Measurements from ENCODE around the gene FGF6.
"Not testable (repeated sequence)": the region's sequence is repeated elsewhere in the genome, so short reads cannot be mapped to it uniquely, and the experiment has no call there.

FGF6 gene

DNA sequence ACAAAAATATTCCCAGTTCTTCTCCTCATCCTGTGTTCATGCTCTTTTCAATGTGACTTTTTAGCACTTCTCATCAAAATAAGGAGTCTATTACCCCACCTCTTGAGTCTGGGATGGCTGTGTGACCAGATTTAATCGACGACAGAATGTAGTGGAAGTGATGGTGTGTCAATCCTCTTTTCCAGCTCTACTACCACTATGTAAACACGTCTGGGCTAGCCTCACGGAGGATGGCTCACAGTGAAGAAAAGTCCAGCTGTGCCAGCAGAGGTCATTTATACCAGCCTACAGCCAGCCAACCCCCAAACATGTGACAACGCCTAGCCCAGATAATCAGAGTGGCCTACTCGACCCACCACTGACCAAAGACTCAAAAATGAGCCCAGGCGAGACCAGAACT lies 37.3 kb upstream of the FGF6 start:
- no peak for DNase-seq (ENCODE audit: extremely low read depth, low read depth)
- TF ChIP-seq CTCF (IDR thresholded peaks at IDR 0.05; ENCODE audit: low read depth, low read length, missing control alignments) = no peak
- H3K4me3 ChIP-seq (replicated peaks; ENCODE audit: low read depth, low read length) = no peak overlapping the region

DNA sequence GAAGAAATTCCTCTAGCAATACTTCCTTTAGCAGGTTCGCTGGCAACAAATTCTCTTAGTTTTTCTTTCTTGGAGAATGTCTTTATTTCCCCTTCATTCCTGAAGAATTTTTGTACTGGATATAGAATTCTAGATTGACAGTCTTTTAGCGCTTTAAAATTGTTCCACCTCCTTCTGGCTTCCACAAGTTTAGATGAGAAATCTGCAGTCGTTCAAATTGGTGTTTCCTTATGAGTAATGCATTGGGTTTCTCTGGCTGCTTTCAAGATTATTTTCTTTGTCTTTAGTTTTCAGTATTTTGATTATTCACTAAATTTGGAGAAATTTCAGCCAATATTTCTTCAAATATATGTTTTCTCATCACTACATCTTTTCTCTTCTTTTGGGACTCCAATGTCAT lies 33.3 kb upstream of the FGF6 start:
- TF ChIP-seq CTCF (IDR thresholded peaks at IDR 0.05; ENCODE audit: low read depth, low read length, missing control alignments) = no peak
- DNase-seq (ENCODE audit: extremely low read depth, low read depth) = no peak
- H3K4me3 ChIP-seq (replicated peaks; ENCODE audit: low read depth, low read length) = no peak overlapping the region

DNA sequence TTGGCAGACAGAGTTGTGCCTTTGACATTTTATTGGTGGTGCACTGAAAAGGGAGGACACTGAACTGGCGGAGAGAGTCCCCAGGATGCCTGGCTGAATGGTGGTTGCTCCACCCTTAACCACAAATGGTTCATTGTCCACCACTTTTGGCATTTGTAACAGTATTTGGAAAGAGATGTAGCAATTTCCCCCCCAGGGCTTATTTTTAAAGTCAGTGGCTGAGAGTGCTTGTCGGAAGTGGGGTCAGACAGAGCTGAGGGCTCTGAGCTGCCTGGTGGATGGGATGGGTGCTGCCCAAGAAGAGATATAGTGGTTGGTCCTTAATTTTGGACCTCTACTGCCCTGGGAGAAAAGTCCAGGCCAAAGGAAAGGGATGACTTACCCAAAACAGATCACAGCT lies 31.5 kb upstream of the FGF6 start:
- no peak for DNase-seq (ENCODE audit: extremely low read depth, low read depth)
- TF ChIP-seq CTCF (IDR thresholded peaks at IDR 0.05; ENCODE audit: low read depth, low read length, missing control alignments) = no peak
- no peak overlapping the region for H3K4me3 ChIP-seq (replicated peaks; ENCODE audit: low read depth, low read length)

- H3K4me3 ChIP-seq (replicated peaks; ENCODE audit: low read depth, low read length) = no peak overlapping the region
- DNase-seq (ENCODE audit: extremely low read depth, low read depth) = no peak
- TF ChIP-seq CTCF (IDR thresholded peaks at IDR 0.05; ENCODE audit: low read depth, low read length, missing control alignments) = no peak
Observed at GRCh38 chr12:4472046-4472445, 26.4 kb upstream of the FGF6 start.

- DNase-seq (ENCODE audit: extremely low read depth, low read depth) = no peak
- no peak for TF ChIP-seq CTCF (IDR thresholded peaks at IDR 0.05; ENCODE audit: low read depth, low read length, missing control alignments)
Observed at GRCh38 chr12:4471256-4471655, 25.6 kb upstream of the FGF6 start.

DNA sequence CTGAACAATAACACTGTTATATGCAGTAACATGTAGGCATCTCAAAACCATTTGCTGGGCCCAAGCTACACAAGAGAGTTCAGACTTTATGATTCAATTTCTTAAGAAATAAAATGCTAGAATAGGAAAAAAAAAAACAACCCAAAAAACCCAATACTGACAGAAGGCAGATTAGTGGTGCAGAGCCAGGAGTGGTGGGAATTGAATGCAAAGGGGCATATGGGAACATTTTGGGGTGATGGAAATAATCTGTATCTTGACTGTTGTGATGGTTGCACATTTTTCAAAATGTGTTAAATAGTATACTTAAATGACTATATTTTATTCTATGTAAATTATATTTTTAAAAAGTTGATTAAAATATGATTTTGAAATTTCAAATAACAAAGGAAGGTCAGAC lies 23.4 kb upstream of the FGF6 start:
- H3K4me3 ChIP-seq (replicated peaks; ENCODE audit: low read depth, low read length) = no peak overlapping the region
- TF ChIP-seq CTCF (IDR thresholded peaks at IDR 0.05; ENCODE audit: low read depth, low read length, missing control alignments) = no peak
- DNase-seq (ENCODE audit: extremely low read depth, low read depth) = no peak

More at GRCh38 chr12:4471256-4471655, 25.6 kb upstream of the FGF6 start:
- H3K4me3 ChIP-seq (replicated peaks; ENCODE audit: low read depth, low read length) = no peak overlapping the region

- DNase-seq (ENCODE audit: extremely low read depth, low read depth) = no peak
- no peak for TF ChIP-seq CTCF (IDR thresholded peaks at IDR 0.05; ENCODE audit: low read depth, low read length, missing control alignments)
- no peak overlapping the region for H3K4me3 ChIP-seq (replicated peaks; ENCODE audit: low read depth, low read length)
Observed at GRCh38 chr12:4460761-4461160, 15.1 kb upstream of the FGF6 start.

DNA sequence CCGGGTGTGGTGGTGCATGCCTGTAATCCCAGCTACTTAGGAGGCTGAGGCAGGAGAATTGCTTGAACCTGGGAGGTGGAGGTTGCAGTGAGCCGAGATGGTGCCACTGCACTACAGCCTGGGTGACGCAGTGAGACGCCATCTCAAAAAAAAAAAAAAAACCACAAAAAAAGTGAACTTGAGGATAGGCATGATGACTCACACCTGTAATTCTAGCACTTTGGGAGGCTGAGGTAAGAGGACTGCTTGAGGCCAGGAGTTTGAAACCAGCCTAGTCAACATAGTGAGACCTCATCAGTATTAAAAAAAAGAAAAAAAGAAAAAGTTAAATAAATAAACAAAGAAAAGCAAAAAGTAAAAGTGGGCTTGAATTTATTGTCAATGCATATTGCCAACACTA lies 10.2 kb upstream of the FGF6 start:
- not testable (repeated sequence) for H3K4me3 ChIP-seq (replicated peaks; ENCODE audit: low read depth, low read length); DNase-seq (ENCODE audit: extremely low read depth, low read depth)

All from HFF-Myc (cell line).